Transverse colon (tissue), 4 donors: Measurements from ENCODE around the gene PML. TPM values are rescaled to one million over a fixed set of nuclear protein-coding genes. Genes with fewer than 3 reads are reported as not detected.
A peak's percentile ranks its signal among the peaks of the same experiment; 100 is the strongest.

Experiments
- DNase-seq: peaks from one replicate; pipeline ENCODE4 v3.0.0-alpha.2; 2019
- H3K27ac ChIP-seq, 4 donors: fragments of 200-600 bp; sonication (generic); 2 replicates each; pipeline ENCODE4 v1.5.1; 2016 to 2018; ENCODE audit warnings: inconsistent platforms in 4 of 4
- H3K27me3 ChIP-seq: fragments of 200-600 bp; sonication (generic); 2 replicates; pipeline ENCODE4 v1.5.1; 2017; ENCODE audit warnings: inconsistent platforms
- H3K36me3 ChIP-seq, 4 donors: fragments of 200-600 bp; sonication (generic); 2 replicates each; pipeline ENCODE4 v1.5.1; 2017 to 2019; ENCODE audit warnings: inconsistent platforms in 4 of 4
- H3K4me1 ChIP-seq, 4 donors: fragments of 200-600 bp; sonication (generic); 2 replicates each; pipeline ENCODE4 v1.5.1; 2017 to 2020; ENCODE audit warnings: inconsistent platforms in 4 of 4
- H3K4me3 ChIP-seq, 4 donors: fragments of 200-600 bp; sonication (generic); 1 replicate in 1 of 4; 2 replicates in 3 of 4; pipeline versions ENCODE4 v1.5.1 to v1.6.1; 2017 to 2019; ENCODE audit warnings: inconsistent platforms in 4 of 4
- H3K9me3 ChIP-seq, 2 donors: fragments of 200-600 bp; sonication (generic); 2 replicates each; pipeline ENCODE4 v1.5.1; 2017 to 2019; ENCODE audit warnings: inconsistent platforms in 2 of 2
- EP300 ChIP-seq: sonication (generic); formaldehyde crosslinking; IDR thresholded peaks from one replicate; pipeline ENCODE4 v1.6.1; 2017; ENCODE audit warnings: antibody characterized with exemption, low read depth
- POLR2A ChIP-seq: fragments of 450-650 bp; IDR thresholded peaks from one replicate; pipeline ENCODE4 v1.6.1; 2016; ENCODE audit warnings: antibody characterized with exemption, mild to moderate bottlenecking, moderate library complexity
- POLR2AphosphoS5 ChIP-seq, 3 donors: sonication (generic); formaldehyde crosslinking; IDR thresholded peaks; one replicate each; pipeline ENCODE4 v1.6.1; 2016; ENCODE audit warnings: antibody characterized with exemption in 3 of 3
- WGBS, 2 donors: methylation state at CpG; one replicate each; pipeline ENCODE4 v1.1.5; 2018; ENCODE audit warnings: low coverage in 1 of 2; 5-methylcytosine and 5-hydroxymethylcytosine counted together
- in situ Hi-C, 4 donors: fragments of 200-750 bp; cut with MboI; loops; one replicate each; pipeline versions ENCODE4 v1.15.0 to v1.15.1; 2017; ENCODE audit warnings: low sequenced_read_pairs in 3 of 4, low pct_ligation_motif_present in 1 of 4, low pct_unique_long_range_greater_than_20kb in 1 of 4
- intact Hi-C: fragments of 100-400 bp; cut with DNase I; formaldehyde crosslinking; loops from one replicate; pipeline ENCODE4 v1.15.1; 2023; ENCODE audit warnings: low total_unique reads
- total RNA-seq, 4 donors: library from RNA; depleted of rRNA; stranded (reverse); fragments of >200 nt; gene quantifications; one replicate each; pipeline ENCODE4 v1.1.0, GENCODE V29; 2016
- TF ChIP-seq, protein P1 (sequence below), 5 experiments: fragments of 200-600 bp in 3 of 5; fragments of 450-650 bp in 2 of 5; sonication (generic) in 3 of 5; IDR thresholded peaks; 1 replicate in 2 of 5; 2 replicates in 3 of 5; pipeline ENCODE4 v1.5.1; 2016 to 2017; ENCODE audit warnings: antibody characterized with exemption in 5 of 5, inconsistent platforms in 3 of 5, mild to moderate bottlenecking in 2 of 5, moderate library complexity in 1 of 5

Gene PML
- 100 to 1,000 TPM in 1 of 4 donors, 10 to 100 TPM in 3; 35.1 to 128 (median 70.0) TPM for total RNA-seq

DNA sequence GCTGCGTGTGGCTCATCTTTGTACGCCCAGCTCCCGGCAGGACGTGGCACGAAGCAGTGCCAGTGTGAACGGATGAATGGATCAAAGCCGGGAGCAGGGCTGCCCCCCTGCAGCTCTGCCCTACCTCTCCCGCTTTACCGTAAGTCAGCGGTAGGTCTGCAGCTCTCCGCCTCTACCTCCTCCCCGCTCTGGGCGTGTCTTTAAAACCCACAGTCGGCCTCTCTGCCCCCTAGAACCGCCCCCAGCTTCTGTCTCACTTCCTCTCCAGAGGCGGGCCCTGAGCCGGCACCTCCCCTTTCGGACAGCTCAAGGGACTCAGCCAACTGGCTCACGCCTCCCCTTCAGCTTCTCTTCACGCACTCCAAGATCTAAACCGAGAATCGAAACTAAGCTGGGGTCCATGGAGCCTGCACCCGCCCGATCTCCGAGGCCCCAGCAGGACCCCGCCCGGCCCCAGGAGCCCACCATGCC lies at the start of gene PML:
Gene PML, plus strand, starts transcription at position 304 of the 471 bp plus-strand sequence. Its CDS starts 97 bp downstream, at position 401.
- in situ Hi-C loops = no loop called here
- WGBS, 2 donors = 0 to 3% methylated on average over 5 to 27 of the region's 27 CpGs

GRCh38 chr15:73945130-73945508 lies 49.4 kb upstream of the PML start:
- in situ Hi-C loops = loop anchor here in 1 of 4 donors (25.0 kb wide), 1 partner anchor 367 kb away; no protein-coding TSS in a partner anchor

More for the DNA sequence above, at the start of gene PML:
- Histone ChIP-seq H3K4me1 (peaks cover 25 to 84% (median 57%) of the 10 kb centered on the region in 4 donors), H3K9me3 (no peaks in the 10 kb centered on the region), H3K4me3 (peak within 1 kb of the TSS; percentile 79 to 88 (median 87)), H3K27ac (peak within 1 kb of the TSS; percentile 95 to 98 (median 96)), H3K27me3 (no peaks in the 10 kb centered on the region), H3K36me3 (peaks cover 0 to 4% (median 0%) of the 10 kb centered on the region in 4 donors)
- peak; percentile 87 to 92 (median 87) for TF ChIP-seq POLR2AphosphoS5 (IDR thresholded peaks at IDR 0.05)
- no peak for TF ChIP-seq EP300
- TF ChIP-seq, protein P1, sequence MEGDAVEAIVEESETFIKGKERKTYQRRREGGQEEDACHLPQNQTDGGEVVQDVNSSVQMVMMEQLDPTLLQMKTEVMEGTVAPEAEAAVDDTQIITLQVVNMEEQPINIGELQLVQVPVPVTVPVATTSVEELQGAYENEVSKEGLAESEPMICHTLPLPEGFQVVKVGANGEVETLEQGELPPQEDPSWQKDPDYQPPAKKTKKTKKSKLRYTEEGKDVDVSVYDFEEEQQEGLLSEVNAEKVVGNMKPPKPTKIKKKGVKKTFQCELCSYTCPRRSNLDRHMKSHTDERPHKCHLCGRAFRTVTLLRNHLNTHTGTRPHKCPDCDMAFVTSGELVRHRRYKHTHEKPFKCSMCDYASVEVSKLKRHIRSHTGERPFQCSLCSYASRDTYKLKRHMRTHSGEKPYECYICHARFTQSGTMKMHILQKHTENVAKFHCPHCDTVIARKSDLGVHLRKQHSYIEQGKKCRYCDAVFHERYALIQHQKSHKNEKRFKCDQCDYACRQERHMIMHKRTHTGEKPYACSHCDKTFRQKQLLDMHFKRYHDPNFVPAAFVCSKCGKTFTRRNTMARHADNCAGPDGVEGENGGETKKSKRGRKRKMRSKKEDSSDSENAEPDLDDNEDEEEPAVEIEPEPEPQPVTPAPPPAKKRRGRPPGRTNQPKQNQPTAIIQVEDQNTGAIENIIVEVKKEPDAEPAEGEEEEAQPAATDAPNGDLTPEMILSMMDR (IDR thresholded peaks at IDR 0.05) = no peak
- TF ChIP-seq POLR2A = peak; percentile 58
- DNase-seq = peak; percentile 98
- intact Hi-C loops = no loop called here

GRCh38 chr15:73946046-73946721 lies 48.3 kb upstream of the PML start:
- Histone ChIP-seq H3K27me3 (no peaks in the 10 kb centered on the region), H3K27ac (no peak overlapping the region), H3K36me3 (no peaks in the 10 kb centered on the region), H3K9me3 (no peaks in the 10 kb centered on the region), H3K4me3 (no peak overlapping the region), H3K4me1 (peaks cover 0 to 6% (median 2%) of the 10 kb centered on the region in 4 donors)
- intact Hi-C loops = no loop called here
- TF ChIP-seq POLR2A (no peak), POLR2AphosphoS5 (IDR thresholded peaks at IDR 0.05) (no peak)
- in situ Hi-C loops = loop anchor here in 1 of 4 donors (25.0 kb wide), 1 partner anchor 366 kb away; no protein-coding TSS in a partner anchor
- 70% methylated on average over 17 of the region's 17 CpGs; no CpG with 5 or more reads in 1 of the 2 donors for WGBS, 2 donors
- no peak for DNase-seq

More at GRCh38 chr15:73945130-73945508, 49.4 kb upstream of the PML start:
- intact Hi-C loops = no loop called here
- no peak overlapping the region for H3K4me3 ChIP-seq
- no peaks in the 10 kb centered on the region for H3K4me1 ChIP-seq
- no peaks in the 10 kb centered on the region for H3K9me3 ChIP-seq
- TF ChIP-seq POLR2A (no peak), EP300 (no peak), POLR2AphosphoS5 (IDR thresholded peaks at IDR 0.05) (no peak)
- TF ChIP-seq, protein P1 (IDR thresholded peaks at IDR 0.05) = no peak
- DNase-seq = no peak
- 86% methylated on average over 4 of the region's 4 CpGs; no CpG with 5 or more reads in 1 of the 2 donors for WGBS, 2 donors
- H3K27me3 ChIP-seq = no peaks in the 10 kb centered on the region
- H3K27ac ChIP-seq = no peak overlapping the region
- no peaks in the 10 kb centered on the region for H3K36me3 ChIP-seq

GRCh38 chr15:73946795-73947370 lies 47.6 kb upstream of the PML start:
- in situ Hi-C loops = loop anchor here in 1 of 4 donors (25.0 kb wide), 1 partner anchor 365 kb away; no protein-coding TSS in a partner anchor
- Histone ChIP-seq H3K27ac (no peak overlapping the region), H3K27me3 (no peaks in the 10 kb centered on the region), H3K4me3 (no peak overlapping the region), H3K9me3 (no peaks in the 10 kb centered on the region), H3K36me3 (no peaks in the 10 kb centered on the region), H3K4me1 (peaks cover 5 to 13% (median 8%) of the 10 kb centered on the region in 4 donors)
- no peak for DNase-seq
- WGBS, 2 donors = 95% methylated on average over 9 of the region's 9 CpGs; no CpG with 5 or more reads in 1 of the 2 donors
- no peak for TF ChIP-seq EP300
- TF ChIP-seq, protein P1 (IDR thresholded peaks at IDR 0.05) = no peak
- TF ChIP-seq POLR2AphosphoS5 (IDR thresholded peaks at IDR 0.05) = no peak
- TF ChIP-seq POLR2A = no peak
- intact Hi-C loops = no loop called here
